Esophagus squamous epithelium (tissue), 4 donors: ENCODE data around the gene HKDC1.

ENCODE experiments used
- CTCF ChIP-seq, 6 experiments: fragments of 450-650 bp in 4 of 6; fragments of 200-600 bp in 2 of 6; sonication (generic) in 2 of 6; IDR thresholded peaks; one replicate each; pipeline ENCODE4 v1.5.1; 2016 to 2019; ENCODE audit warnings: antibody characterized with exemption in 6 of 6, mild to moderate bottlenecking in 4 of 6, moderate library complexity in 4 of 6
- POLR2A ChIP-seq, 4 donors: fragments of 450-650 bp; IDR thresholded peaks; one replicate each; pipeline ENCODE4 v1.6.1; 2017; ENCODE audit warnings: antibody characterized with exemption in 4 of 4, mild to moderate bottlenecking in 4 of 4, moderate library complexity in 3 of 4

GRCh38 chr10:69254877-69255276, 34.7 kb downstream of the HKDC1 start:
- TF ChIP-seq CTCF (IDR thresholded peaks at IDR 0.05) (no peak), POLR2A (IDR thresholded peaks at IDR 0.05) (no peak)
